Liver (tissue), 9 donors: ENCODE results near the gene MAP1LC3B2. TPM values are rescaled to one million over a fixed set of nuclear protein-coding genes. Genes with fewer than 3 reads are reported as not detected.

Experiments
- DNase-seq: peaks from one replicate; pipeline ENCODE4 v3.0.0-alpha.2; 2017; ENCODE audit warnings: low spot score
- H3K27ac ChIP-seq, 2 donors: one replicate each; pipeline ENCODE4 v1.7.0; 2013; ENCODE audit warnings: inconsistent platforms in 2 of 2, low read length in 2 of 2, control low read depth in 1 of 2, low read depth in 1 of 2, mild to moderate bottlenecking in 1 of 2
- H3K27me3 ChIP-seq, 4 donors: one replicate each; pipeline versions ENCODE4 v1.6.1 to v1.7.0; 2013; ENCODE audit warnings: low read length in 3 of 4, inconsistent platforms in 1 of 4, mild to moderate bottlenecking in 1 of 4, moderate library complexity in 1 of 4; ENCODE audit not compliant: control insufficient read depth in 4 of 4, insufficient read depth in 4 of 4
- H3K36me3 ChIP-seq, 4 donors: one replicate each; pipeline versions ENCODE4 v1.6.1 to v1.7.0; 2013; ENCODE audit warnings: low read length in 3 of 4, mild to moderate bottlenecking in 3 of 4, low read depth in 1 of 4, moderate library complexity in 1 of 4; ENCODE audit not compliant: control insufficient read depth in 4 of 4, insufficient read depth in 3 of 4
- H3K4me1 ChIP-seq, 4 donors: one replicate each; pipeline versions ENCODE4 v1.6.1 to v1.7.0; 2013; ENCODE audit warnings: low read length in 3 of 4, mild to moderate bottlenecking in 3 of 4, moderate library complexity in 1 of 4; ENCODE audit not compliant: control insufficient read depth in 4 of 4, insufficient read depth in 4 of 4
- H3K4me3 ChIP-seq, 3 donors: one replicate each; pipeline versions ENCODE4 v1.6.1 to v1.7.0; 2013; ENCODE audit warnings: low read length in 3 of 3, control low read depth in 1 of 3, low read depth in 1 of 3, mild to moderate bottlenecking in 1 of 3
- H3K9ac ChIP-seq, 2 donors: one replicate each; pipeline ENCODE4 v1.7.0; 2013; ENCODE audit warnings: low read length in 2 of 2, mild to moderate bottlenecking in 2 of 2, moderate library complexity in 2 of 2, control low read depth in 1 of 2, low read depth in 1 of 2
- H3K9me3 ChIP-seq, 4 donors: one replicate each; pipeline versions ENCODE4 v1.6.1 to v1.7.0; 2013; ENCODE audit warnings: low read length in 3 of 4; ENCODE audit not compliant: control insufficient read depth in 4 of 4
- EGR1 ChIP-seq, 2 donors: IDR thresholded peaks; 2 replicates each; pipeline ENCODE4 v1.6.1; 2016 to 2018; ENCODE audit warnings: antibody characterized with exemption in 2 of 2, low read depth in 2 of 2
- FOXA1 ChIP-seq: IDR thresholded peaks from 2 replicates; pipeline ENCODE4 v1.6.1; 2016; ENCODE audit warnings: antibody characterized with exemption
- FOXA2 ChIP-seq: IDR thresholded peaks from 2 replicates; pipeline ENCODE4 v1.6.1; 2016; ENCODE audit warnings: antibody characterized with exemption
- GABPA ChIP-seq, 2 donors: IDR thresholded peaks in 1 of 2; conservative IDR thresholded peaks in 1 of 2; 2 replicates each; pipeline ENCODE4 v1.6.1; 2016; ENCODE audit warnings: antibody characterized with exemption in 2 of 2, mild to moderate bottlenecking in 1 of 2, moderate library complexity in 1 of 2
- HNF4G ChIP-seq: IDR thresholded peaks from 2 replicates; pipeline ENCODE4 v1.6.1; 2016; ENCODE audit warnings: antibody characterized with exemption
- JUND ChIP-seq, 2 donors: IDR thresholded peaks; 2 replicates each; pipeline ENCODE4 v1.6.1; 2016; ENCODE audit warnings: antibody characterized with exemption in 2 of 2
- NR2F2 ChIP-seq: IDR thresholded peaks from 2 replicates; pipeline ENCODE4 v1.6.1; 2016; ENCODE audit warnings: antibody characterized with exemption
- RAD21 ChIP-seq, 2 donors: IDR thresholded peaks; 2 replicates each; pipeline ENCODE4 v1.6.1; 2016; ENCODE audit warnings: antibody characterized with exemption in 2 of 2, mild to moderate bottlenecking in 2 of 2
- RXRA ChIP-seq, 2 donors: IDR thresholded peaks; 2 replicates each; pipeline ENCODE4 v1.6.1; 2017 to 2018; ENCODE audit warnings: antibody characterized with exemption in 2 of 2, mild to moderate bottlenecking in 1 of 2
- SP1 ChIP-seq: IDR thresholded peaks from 2 replicates; pipeline ENCODE4 v1.6.1; 2018; ENCODE audit warnings: antibody characterized with exemption, mild to moderate bottlenecking
- TAF1 ChIP-seq: conservative IDR thresholded peaks from 2 replicates; pipeline ENCODE4 v1.6.1; 2016; ENCODE audit warnings: antibody characterized with exemption, mild to moderate bottlenecking
- YY1 ChIP-seq: IDR thresholded peaks from 2 replicates; pipeline ENCODE4 v1.6.1; 2016; ENCODE audit warnings: antibody characterized with exemption, mild to moderate bottlenecking
- WGBS: extraction: QIAGEN DNeasy Blood & Tissue Kit; methylation state at CpG from one replicate; pipeline ENCODE4 v1.1.7; 2013; 5-methylcytosine and 5-hydroxymethylcytosine counted together
- polyA plus RNA-seq, 2 donors: library from polyadenylated mRNA; stranded (reverse) in 1 of 2; unstranded in 1 of 2; fragments of 200-250 nt in 1 of 2; fragments of >200 nt in 1 of 2; fragmentation: Nextera tagmentation in 1 of 2; extraction: Ambion mirVana in 1 of 2; gene quantifications; one replicate each; pipeline versions ENCODE4 v1.2.1 to v1.2.3, GENCODE V29; 2013 to 2015
- total RNA-seq, 2 donors: library from RNA; depleted of rRNA; stranded (reverse); fragments of >200 nt; gene quantifications; one replicate each; pipeline ENCODE4 v1.2.3, GENCODE V29; 2014
- TF ChIP-seq, protein P1 (sequence below): IDR thresholded peaks from 2 replicates; pipeline ENCODE4 v1.6.1; 2016; ENCODE audit warnings: antibody characterized with exemption
- TF ChIP-seq, protein P2 (sequence below): fragments of 150-350 bp; IDR thresholded peaks from 2 replicates; pipeline ENCODE4 v1.5.1; 2017; ENCODE audit warnings: improper control_type of control experiment, low read depth, low read length; ENCODE audit not compliant: missing input control
- TF ChIP-seq, protein P3 (sequence below): IDR thresholded peaks from 2 replicates; pipeline ENCODE4 v1.6.1; 2016; ENCODE audit warnings: antibody characterized with exemption, mild to moderate bottlenecking
- TF ChIP-seq, protein P4 (sequence below): IDR thresholded peaks from 2 replicates; pipeline ENCODE4 v1.6.1; 2016; ENCODE audit warnings: antibody characterized with exemption
- TF ChIP-seq, protein P5 (sequence below): IDR thresholded peaks from 2 replicates; pipeline ENCODE4 v1.6.1; 2016; ENCODE audit warnings: antibody characterized with exemption
- donor health status: healthy.
- donor health status: healthy.
- donor health status: healthy.
- donor health status: healthy.
- donor health status: healthy.

Gene MAP1LC3B2
- total and polyA plus RNA-seq, 4 donors, result 1.3 to 7.7 TPM; not detected in 2

DNA sequence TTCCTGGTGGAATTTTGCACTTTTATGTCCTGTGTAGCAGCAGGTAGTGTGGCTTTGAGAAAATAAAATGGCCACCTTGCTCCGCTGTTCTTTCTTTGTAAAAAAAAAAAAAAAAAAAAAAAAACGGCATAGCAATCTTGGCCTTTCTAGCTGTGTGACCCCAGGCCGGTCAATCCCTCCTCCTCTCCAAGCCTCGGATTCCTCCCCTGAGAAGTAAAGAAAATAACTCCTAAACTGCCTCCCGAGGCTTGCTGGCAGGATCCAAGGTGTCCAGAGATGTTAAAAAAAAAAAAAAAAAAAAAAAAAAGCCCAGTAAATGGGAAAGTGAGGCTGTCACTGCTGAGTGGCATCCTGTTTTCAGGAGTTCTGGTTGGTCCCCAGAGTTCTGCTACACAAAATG, 23.9 kb upstream of the MAP1LC3B2 start:
- no peaks in the 10 kb centered on the region for H3K9me3 ChIP-seq
- no peak for DNase-seq
- no peaks in the 10 kb centered on the region for H3K36me3 ChIP-seq
- 59% methylated on average over 5 of the region's 5 CpGs for WGBS
- H3K4me3 ChIP-seq, result no peak overlapping the region
- H3K27me3 ChIP-seq, result no peaks in the 10 kb centered on the region
- H3K27ac ChIP-seq, result no peak overlapping the region
- H3K9ac ChIP-seq, result no peak overlapping the region
- peaks cover 5 to 16% (median 13%) of the 10 kb centered on the region in 4 donors for H3K4me1 ChIP-seq
- TF ChIP-seq SP1, result no peak
- TF ChIP-seq FOXA2, result no peak
- TF ChIP-seq, protein P1, sequence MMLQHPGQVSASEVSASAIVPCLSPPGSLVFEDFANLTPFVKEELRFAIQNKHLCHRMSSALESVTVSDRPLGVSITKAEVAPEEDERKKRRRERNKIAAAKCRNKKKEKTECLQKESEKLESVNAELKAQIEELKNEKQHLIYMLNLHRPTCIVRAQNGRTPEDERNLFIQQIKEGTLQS, result no peak
- TF ChIP-seq NR2F2, result no peak
- no peak for TF ChIP-seq JUND (IDR thresholded peaks at IDR 0.05)
- no peak for TF ChIP-seq EGR1 (IDR thresholded peaks at IDR 0.05; ENCODE audit: low read depth in 2 of 2)
- TF ChIP-seq HNF4G, result no peak
- TF ChIP-seq, protein P2, sequence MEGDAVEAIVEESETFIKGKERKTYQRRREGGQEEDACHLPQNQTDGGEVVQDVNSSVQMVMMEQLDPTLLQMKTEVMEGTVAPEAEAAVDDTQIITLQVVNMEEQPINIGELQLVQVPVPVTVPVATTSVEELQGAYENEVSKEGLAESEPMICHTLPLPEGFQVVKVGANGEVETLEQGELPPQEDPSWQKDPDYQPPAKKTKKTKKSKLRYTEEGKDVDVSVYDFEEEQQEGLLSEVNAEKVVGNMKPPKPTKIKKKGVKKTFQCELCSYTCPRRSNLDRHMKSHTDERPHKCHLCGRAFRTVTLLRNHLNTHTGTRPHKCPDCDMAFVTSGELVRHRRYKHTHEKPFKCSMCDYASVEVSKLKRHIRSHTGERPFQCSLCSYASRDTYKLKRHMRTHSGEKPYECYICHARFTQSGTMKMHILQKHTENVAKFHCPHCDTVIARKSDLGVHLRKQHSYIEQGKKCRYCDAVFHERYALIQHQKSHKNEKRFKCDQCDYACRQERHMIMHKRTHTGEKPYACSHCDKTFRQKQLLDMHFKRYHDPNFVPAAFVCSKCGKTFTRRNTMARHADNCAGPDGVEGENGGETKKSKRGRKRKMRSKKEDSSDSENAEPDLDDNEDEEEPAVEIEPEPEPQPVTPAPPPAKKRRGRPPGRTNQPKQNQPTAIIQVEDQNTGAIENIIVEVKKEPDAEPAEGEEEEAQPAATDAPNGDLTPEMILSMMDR, result no peak
- TF ChIP-seq RXRA (IDR thresholded peaks at IDR 0.05), result no peak
- TF ChIP-seq, protein P3, sequence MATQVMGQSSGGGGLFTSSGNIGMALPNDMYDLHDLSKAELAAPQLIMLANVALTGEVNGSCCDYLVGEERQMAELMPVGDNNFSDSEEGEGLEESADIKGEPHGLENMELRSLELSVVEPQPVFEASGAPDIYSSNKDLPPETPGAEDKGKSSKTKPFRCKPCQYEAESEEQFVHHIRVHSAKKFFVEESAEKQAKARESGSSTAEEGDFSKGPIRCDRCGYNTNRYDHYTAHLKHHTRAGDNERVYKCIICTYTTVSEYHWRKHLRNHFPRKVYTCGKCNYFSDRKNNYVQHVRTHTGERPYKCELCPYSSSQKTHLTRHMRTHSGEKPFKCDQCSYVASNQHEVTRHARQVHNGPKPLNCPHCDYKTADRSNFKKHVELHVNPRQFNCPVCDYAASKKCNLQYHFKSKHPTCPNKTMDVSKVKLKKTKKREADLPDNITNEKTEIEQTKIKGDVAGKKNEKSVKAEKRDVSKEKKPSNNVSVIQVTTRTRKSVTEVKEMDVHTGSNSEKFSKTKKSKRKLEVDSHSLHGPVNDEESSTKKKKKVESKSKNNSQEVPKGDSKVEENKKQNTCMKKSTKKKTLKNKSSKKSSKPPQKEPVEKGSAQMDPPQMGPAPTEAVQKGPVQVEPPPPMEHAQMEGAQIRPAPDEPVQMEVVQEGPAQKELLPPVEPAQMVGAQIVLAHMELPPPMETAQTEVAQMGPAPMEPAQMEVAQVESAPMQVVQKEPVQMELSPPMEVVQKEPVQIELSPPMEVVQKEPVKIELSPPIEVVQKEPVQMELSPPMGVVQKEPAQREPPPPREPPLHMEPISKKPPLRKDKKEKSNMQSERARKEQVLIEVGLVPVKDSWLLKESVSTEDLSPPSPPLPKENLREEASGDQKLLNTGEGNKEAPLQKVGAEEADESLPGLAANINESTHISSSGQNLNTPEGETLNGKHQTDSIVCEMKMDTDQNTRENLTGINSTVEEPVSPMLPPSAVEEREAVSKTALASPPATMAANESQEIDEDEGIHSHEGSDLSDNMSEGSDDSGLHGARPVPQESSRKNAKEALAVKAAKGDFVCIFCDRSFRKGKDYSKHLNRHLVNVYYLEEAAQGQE, result no peak
- no peak for TF ChIP-seq GABPA (IDR thresholded peaks at IDR 0.05 in 1 of 2, conservative IDR thresholded peaks at IDR 0.05 in 1 of 2)
- no peak for TF ChIP-seq RAD21 (IDR thresholded peaks at IDR 0.05)
- TF ChIP-seq, protein P4, sequence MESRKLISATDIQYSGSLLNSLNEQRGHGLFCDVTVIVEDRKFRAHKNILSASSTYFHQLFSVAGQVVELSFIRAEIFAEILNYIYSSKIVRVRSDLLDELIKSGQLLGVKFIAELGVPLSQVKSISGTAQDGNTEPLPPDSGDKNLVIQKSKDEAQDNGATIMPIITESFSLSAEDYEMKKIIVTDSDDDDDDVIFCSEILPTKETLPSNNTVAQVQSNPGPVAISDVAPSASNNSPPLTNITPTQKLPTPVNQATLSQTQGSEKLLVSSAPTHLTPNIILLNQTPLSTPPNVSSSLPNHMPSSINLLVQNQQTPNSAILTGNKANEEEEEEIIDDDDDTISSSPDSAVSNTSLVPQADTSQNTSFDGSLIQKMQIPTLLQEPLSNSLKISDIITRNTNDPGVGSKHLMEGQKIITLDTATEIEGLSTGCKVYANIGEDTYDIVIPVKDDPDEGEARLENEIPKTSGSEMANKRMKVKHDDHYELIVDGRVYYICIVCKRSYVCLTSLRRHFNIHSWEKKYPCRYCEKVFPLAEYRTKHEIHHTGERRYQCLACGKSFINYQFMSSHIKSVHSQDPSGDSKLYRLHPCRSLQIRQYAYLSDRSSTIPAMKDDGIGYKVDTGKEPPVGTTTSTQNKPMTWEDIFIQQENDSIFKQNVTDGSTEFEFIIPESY, result no peak
- no peak for TF ChIP-seq TAF1
- no peak for TF ChIP-seq FOXA1

DNA sequence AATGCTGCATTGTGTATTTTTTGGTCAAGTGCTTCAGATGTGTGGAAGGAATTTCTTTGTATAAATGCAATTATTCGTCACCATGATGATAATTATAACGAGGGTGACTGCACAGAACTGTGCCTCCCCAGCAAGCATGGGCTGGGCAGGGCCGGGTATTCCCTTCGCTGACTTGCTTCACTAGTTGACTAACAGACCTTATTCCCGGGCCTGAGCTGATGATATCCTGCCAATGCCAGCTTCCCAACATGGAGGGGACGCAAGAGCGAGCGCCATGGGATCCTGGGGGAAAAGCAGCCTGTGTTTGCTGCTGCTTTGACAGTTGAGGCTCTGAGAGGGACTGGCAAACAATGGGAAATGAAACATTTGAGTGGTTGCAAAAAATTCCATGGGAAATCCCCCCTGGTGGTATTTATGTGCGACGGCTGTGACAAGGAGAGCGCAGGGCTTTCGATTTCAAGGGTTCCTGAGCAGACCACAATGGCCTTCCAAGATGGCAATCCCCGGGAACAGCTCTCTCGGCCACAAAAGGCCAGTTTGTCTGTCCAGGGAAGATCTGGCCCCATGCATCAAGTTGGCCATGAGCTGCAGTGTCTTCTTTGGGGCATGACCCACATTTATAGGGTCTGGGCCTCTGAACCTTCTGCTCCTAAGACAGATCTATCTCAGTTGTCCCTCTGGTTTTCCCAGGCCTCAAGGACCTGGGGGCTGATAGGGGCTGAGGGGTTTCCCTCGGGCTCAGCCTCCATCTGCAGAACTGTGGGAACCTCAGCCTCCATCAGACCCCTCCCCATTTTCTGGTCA, 21.9 kb upstream of the MAP1LC3B2 start:
- Histone ChIP-seq H3K4me1 (peaks cover 5 to 16% (median 13%) of the 10 kb centered on the region in 4 donors), H3K4me3 (no peak overlapping the region), H3K9ac (no peak overlapping the region), H3K36me3 (no peaks in the 10 kb centered on the region), H3K9me3 (no peaks in the 10 kb centered on the region), H3K27me3 (no peaks in the 10 kb centered on the region), H3K27ac (no peak overlapping the region)
- no peak for DNase-seq
- whole genome bisulfite sequencing, result 82% methylated on average over 15 of the region's 15 CpGs
- TF ChIP-seq FOXA2 (no peak), YY1 (no peak), EGR1 (IDR thresholded peaks at IDR 0.05; ENCODE audit: low read depth in 2 of 2) (no peak), JUND (IDR thresholded peaks at IDR 0.05) (no peak), RXRA (IDR thresholded peaks at IDR 0.05) (no peak), FOXA1 (no peak), NR2F2 (no peak), SP1 (no peak), GABPA (IDR thresholded peaks at IDR 0.05 in 1 of 2, conservative IDR thresholded peaks at IDR 0.05 in 1 of 2) (no peak)
- TF ChIP-seq, protein P5, sequence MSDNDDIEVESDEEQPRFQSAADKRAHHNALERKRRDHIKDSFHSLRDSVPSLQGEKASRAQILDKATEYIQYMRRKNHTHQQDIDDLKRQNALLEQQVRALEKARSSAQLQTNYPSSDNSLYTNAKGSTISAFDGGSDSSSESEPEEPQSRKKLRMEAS, result no peak
- TF ChIP-seq, protein P4, result no peak
- TF ChIP-seq, protein P2, result no peak
- TF ChIP-seq, protein P1, result no peak
